GM21447 (cell line): ENCODE measurements around the gene GMEB1.
"Not testable (repeated sequence)": the region's sequence is repeated elsewhere in the genome, so short reads cannot be mapped to it uniquely, and the experiment has no call there.

Experiments
- ATAC-seq: cut with Tn5 transposase; IDR thresholded peaks from one replicate; pipeline ENCODE4 v1.9.1; 2021; ENCODE audit not compliant: unreplicated experiment

Gene GMEB1

DNA sequence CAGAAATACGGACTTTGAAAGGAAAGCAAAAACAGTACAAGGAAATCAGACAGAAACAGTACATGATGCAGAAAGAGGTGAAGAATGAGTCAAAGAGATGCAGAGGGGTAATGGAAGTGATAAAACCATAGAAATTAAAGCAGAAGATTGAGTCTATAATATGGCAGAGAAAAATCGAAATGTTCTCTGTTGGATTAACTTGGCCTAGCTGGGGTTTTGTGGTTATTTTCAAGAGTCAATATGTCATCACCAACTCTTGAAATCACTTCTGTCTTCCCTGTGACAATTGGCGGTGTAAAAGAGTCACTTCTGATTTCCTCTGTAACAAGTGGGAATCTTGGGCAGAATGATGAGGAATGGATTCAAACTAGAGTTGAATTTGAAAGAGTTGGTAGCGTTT, 75.6 kb downstream of the GMEB1 start:
- ATAC-seq, result no peak

DNA sequence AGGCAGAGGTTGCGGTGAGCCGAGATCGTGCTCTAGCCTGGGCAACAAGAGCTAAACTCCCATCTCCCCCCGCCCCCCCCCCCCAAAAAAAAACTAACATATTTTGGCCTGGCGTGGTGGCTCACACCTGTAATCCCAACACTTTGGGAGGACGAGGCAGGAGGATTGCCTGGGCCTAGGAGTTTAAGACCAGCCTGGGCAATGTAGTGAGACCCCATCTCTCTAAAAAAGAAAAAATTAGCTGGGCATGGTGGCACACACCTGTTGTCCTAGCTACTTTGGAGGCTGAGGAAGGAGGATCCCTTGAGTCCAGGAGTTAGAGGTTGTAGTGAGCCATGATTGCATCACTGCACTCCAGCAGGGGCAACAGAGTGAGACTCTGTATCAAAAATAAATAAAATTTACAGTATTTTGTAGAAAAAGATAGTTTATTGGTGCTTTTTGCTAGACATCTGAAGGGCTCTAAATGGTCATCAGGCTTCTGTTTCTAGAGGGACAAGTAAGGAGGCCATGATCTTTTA, 77.1 kb downstream of the GMEB1 start:
- no peak for ATAC-seq

- no peak for ATAC-seq
Measured at GRCh38 chr1:28750330-28750729, 81.7 kb downstream of the GMEB1 start.

DNA sequence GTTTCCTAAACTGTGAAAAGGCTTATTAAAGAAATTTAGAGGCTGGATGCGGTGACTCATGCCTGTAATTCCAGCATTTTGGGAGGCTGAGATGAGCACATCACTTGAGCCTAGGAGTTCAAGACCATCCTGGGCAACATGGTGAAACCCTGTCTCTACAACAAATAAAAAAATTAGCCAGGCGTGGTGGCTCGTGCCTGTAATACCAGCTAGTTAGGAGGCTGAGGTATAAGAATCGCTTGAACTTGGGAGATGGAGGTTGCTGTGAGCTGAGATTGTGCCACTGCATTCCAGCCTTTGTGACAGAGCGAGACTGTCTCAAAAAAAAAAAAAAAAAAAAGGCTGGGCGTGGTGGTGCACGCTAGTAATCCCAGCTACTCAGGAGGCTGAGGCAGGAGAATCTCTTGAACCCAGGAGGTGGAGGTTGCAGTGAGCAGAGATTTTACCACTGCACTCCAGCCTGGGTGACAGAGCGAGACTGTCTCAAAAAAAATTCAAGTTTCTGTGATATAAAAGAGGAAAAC, 82.2 kb downstream of the GMEB1 start:
- not testable (repeated sequence) for ATAC-seq

- no peak for ATAC-seq
Measured at GRCh38 chr1:28751315-28752060, 82.9 kb downstream of the GMEB1 start.

DNA sequence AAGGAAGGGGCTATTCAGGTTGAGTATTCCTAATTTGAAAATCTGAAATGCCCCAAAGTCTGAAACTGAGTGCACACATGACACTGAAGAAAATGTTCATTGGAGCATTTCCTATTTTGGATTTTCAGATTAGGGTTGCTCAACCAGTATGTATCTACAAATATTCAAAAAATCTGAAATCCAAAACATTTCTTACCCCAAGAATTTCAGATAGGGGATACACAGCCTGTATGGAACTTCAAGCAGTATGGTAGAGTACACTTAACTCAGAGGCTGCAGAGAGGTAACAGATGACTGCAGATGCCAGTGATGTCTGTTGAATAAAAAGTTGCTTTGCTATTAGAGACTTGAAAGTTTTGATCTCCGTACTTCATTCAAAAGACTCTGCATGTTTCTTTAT, 87.1 kb downstream of the GMEB1 start:
- no peak for ATAC-seq

DNA sequence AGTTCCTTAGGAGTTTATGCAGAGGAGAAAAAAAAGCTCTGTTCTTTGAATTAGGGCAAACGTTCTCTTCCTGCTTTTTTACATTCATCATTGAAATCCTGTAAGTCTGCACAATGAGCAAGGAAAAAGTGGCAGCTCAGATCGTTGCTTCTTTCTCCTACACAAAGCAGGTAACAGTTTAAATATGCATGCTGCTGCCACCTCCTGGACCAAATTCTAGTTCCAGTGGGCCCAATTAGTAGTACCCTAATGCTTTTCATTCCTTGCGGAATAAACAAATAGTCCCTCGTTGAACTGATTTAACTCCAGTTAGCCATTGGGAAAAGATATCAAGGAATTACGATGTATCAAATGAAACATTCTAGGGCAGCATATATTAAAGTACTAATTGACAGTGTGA, 88.3 kb downstream of the GMEB1 start:
- no peak for ATAC-seq

GRCh38 chr1:28758420-28758819, 89.8 kb downstream of the GMEB1 start:
- no peak for ATAC-seq

DNA sequence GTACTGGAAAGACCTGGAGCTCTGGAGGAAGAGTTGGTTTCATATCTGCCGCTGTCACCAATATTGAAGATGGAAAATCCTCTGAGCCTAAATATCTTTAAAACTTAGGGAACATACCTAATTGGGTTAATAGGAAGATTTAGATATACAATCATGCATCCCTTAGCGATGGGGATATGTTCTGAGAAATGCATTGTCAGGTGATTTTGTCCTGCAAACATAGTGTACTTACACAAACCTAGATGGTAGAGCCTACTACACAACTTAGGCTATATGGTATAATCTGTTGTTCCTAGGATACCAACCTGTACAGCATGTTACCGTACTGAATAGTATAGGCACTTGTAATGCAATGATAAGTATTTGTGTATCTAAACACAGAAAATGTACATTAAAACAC, 90.7 kb downstream of the GMEB1 start:
- ATAC-seq, result no peak

DNA sequence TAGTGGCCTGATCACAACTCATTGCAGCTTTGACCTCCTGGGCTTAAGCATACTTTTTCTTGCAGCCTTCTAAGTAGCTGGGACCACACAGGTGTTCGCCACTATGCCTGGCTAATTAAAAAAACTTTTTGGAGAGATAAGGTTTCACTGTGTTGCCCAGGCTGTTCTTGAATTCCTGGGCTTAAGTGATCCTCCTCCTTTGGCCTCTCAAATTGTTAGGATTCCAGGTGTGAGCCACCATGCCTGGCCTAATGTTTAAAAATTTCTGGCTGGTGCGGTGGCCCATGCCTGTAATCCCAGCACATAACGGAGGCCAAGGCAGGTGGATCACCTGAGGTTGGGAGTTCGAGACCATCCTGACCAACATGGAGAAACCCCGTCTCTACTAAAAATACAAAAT, 92.6 kb downstream of the GMEB1 start:
- ATAC-seq, result no peak

DNA sequence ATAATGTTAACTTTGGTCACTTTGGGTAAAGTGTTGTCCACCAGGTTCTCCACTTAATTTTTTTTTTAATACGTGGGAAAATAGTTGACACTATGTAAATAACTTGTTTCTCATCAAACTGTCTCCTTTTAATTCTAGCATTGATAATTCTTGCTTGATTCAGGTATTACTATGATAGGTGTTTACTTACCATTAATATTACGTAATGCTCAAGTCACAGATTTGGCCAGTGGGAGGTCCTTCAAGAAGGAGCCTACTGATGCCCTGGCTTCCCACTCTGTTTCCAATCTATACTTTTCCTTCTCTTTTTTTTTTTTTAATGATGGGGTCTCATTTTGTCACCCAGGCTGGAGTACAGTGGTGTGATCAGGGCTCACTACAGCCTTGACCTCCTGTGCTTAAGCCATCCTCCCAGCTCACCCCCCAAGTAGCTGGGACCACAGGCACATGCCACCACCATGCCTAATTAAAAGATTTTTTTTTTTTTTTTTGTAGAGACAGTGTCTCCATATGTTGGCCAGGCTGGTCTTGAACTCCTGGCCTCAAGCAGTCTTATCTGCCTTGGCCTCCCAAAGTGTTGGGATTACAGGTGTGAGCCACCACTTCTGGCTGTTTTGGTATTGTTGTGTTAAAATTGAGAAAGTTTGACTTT, 98.1 kb downstream of the GMEB1 start:
- ATAC-seq, result no peak
